DMS153 (cell line): Measurements from ENCODE around the gene SCO2.
"Not testable (repeated sequence)": the region's sequence is repeated elsewhere in the genome, so short reads cannot be mapped to it uniquely, and the experiment has no call there.

Experiments used
- DNase-seq: peaks from one replicate; lab custom pipeline; 2025; lab: John Stamatoyannopoulos, UW

Gene SCO2

GRCh38 chr22:50520184-50520583 lies 5.2 kb downstream of the SCO2 start:
- DNase-seq = not testable (repeated sequence)

GRCh38 chr22:50519151-50519550 lies 6.2 kb downstream of the SCO2 start:
- no peak for DNase-seq

DNA sequence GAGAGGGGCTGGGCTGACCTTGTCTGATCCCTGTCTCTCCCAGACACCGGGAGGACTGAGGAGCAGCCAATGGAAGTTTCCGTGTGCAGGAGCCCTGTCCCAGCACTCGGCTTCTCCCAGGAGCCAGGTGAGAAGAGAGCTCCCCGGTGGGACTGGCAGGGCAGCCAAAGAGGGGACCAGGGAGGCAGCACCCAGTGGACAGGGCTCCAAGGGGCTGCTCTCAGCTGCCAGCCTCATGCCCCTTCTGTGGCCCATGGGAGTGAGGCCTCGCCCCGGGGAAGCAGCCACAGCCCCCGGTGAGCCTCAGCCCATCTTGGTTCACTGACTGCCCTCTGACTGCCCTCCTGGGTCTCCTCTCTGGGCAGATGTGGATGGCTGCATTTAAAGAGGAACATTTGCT lies 6.8 kb downstream of the SCO2 start:
- DNase-seq = no peak

DNA sequence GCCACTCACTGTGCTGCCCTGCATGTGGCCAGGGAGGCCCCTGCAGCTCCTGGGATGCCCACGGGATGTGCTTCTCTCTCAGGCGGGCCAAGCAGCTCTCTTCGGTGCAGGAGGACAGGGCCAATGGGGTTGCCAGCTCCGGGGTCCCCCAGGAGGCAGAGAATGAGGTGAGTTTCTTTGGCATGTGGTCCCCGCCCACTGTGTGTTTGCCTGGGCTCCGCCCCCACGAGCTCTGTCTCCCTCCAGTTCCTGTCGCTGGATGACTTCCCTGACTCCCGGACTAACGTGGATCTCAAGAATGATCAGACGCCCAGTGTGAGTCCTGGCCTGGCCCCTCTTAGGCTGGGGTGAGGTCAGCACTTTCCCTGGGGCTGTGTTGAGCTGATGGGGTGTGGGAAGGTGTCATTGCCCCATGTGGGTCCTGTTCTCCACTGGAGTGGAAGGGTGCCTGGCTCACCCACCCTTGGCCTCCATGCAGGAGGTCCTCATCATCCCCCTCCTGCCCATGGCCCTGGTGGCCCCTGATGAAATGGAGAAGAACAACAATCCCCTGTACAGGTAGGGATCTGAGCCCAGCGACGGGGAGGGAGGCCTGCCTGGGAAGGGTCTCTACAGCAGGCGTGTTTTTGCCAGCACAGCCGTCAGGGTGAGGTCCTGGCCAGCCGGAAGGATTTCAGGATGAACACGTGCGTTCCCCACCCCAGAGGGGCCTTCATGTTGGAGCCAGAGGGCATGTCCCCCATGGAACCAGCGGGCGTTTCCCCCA lies 7.7 kb downstream of the SCO2 start:
- no peak for DNase-seq

GRCh38 chr22:50516891-50517290 lies 8.5 kb downstream of the SCO2 start:
- no peak for DNase-seq

GRCh38 chr22:50516068-50516467 lies 9.3 kb downstream of the SCO2 start:
- DNase-seq = no peak

GRCh38 chr22:50513175-50513574 lies 12.2 kb downstream of the SCO2 start:
- no peak for DNase-seq

DNA sequence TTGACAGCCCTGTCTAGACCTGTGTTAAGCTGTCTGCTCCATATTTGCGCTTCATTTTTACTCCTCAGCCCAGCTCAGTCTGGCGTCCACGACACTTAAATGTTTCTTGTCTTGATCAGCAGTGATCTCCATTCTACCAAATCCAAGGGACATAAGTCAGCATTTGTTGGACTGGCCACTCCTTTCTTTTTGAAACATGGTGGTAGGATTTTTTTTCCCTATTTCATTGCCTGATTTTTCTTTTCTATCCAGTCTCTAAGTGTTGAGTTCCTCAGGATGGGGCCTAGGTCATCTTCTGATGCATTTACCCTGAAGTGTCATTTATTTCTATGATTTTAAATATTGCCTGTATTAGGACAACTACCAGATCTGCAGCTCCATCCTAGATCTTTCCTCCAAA lies 16.5 kb downstream of the SCO2 start:
- DNase-seq = no peak

DNA sequence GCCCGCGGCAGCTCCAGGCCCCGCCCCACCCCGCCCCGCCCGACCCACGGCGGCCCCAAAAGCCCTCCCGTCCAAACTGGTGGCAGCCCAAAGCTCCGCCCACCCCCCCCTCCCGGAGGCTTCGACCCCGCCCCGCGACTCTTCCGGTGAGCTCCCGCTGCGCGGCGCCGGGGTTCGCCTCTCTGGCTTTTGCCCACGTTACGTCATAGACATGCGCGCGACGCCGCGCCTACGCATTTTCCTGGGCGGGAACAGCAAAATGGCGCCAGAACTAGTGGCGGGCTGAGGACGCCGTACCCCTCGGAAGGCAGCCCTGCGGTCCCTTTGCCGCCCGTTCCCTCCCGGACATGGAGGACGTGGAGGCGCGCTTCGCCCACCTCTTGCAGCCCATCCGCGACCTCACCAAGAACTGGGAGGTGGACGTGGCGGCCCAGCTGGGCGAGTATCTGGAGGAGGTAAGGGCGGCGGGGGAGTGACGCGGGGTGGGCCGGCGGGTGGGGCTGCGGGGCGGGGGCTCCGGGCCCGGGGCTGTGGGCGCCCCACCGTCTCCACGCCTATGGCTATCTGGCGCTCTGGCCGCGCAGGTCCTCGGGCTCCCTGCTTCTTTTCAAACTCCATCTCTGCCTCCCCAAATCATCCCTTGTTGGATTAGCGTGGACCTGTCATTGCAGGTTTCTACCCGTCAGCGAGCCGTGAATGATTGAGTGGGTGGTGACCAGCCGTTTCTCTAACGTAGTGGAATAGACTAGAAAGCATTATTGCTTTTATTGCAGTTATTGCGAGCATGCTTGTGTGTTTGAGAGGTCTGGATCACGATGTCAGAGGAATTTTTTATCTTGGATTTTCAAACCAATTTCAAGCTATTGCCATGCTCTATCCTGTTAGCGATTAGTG lies 17.2 kb downstream of the SCO2 start, which contains the start of gene NCAPH2:
Gene NCAPH2, plus strand, starts transcription at position 234 of the 894 bp plus-strand sequence. Its CDS starts 114 bp downstream, at position 348.
- peak; percentile 95 for DNase-seq

DNA sequence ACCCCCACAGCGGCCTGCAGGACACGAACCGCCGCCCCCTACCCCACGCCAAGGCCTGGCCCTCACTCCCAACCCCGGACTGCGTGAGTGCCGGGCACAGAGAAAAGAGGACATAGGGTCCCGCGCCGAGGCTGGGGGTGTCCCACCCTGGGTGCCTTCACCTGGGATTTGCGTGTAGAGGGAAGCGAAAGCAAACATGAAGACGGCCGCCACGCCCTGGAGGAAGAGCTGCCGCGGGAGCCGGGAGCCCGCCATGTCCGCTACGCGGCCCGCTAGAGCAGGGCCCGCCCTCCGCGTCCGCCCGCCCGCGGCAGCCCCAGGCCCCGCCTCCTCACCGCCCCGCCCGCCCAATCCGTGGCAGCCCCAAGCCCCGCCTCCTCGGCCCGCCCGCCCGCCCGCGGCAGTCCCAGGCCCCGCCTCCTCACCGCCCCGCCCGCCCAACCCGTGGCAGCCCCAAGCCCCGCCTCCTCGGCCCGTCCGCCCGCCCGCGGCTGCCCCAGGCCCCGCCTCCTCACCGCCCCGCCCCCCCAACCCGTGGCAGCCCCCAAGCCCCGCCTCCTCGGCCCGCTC lies 17.9 kb downstream of the SCO2 start, which contains the start of gene LMF2:
Gene LMF2, minus strand, starts transcription at position 282 of the 570 bp plus-strand sequence. Its CDS starts 27 bp downstream, at position 255.
- peak; percentile 43 for DNase-seq

- no peak for DNase-seq
Observed at GRCh38 chr22:50506611-50507420, 18.6 kb downstream of the SCO2 start.

GRCh38 chr22:50505776-50506610 lies 19.4 kb downstream of the SCO2 start:
- DNase-seq = no peak

- no peak for DNase-seq
Observed at GRCh38 chr22:50505276-50505775, 20.1 kb downstream of the SCO2 start.

GRCh38 chr22:50504369-50505211 lies 20.8 kb downstream of the SCO2 start:
- no peak for DNase-seq

- DNase-seq = no peak
Observed at GRCh38 chr22:50503475-50504145, 21.8 kb downstream of the SCO2 start.

DNA sequence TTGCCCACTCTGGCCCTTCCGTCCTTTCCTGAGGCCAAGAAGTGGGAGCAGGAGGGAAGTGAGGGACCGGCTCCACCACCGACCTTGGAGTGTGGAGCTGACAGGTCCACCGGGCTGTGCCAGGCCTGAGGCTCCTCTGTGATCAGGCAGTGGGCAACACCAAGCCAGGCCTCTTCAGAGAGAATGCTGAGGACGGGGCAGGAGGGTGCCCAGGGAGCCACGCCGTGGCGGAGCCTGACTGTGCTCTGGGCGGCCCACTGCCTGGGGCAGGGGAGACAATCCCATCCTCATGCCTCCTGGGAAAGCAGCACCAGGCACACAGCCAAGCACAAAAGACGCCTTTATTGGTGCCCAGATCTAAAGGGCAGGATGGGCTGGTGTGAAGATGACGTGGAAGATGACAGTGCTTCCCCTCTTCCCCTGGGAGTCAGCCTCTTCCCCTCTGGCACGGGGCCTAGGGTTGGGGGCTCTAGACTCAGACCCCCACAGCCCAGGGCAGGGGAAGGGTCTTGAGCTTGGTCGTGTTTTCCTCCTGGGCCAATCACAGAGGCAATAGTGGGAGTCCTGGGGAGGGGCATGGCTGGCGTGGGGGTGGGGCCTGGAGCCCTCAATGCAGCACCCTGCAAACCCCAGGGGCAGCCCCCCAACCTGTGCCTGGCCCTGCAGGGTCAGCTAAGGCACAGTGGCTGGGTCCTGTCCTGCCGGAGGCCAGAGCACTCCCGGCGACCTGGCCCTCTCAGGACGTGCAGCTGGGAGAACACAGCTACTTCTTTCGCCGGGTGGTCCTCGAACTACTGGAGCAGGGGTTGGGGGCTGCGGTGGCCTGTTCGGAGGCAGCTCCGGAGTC lies 22.5 kb downstream of the SCO2 start:
- no peak for DNase-seq

- no peak for DNase-seq
Observed at GRCh38 chr22:50502096-50502495, 23.3 kb downstream of the SCO2 start.

DNA sequence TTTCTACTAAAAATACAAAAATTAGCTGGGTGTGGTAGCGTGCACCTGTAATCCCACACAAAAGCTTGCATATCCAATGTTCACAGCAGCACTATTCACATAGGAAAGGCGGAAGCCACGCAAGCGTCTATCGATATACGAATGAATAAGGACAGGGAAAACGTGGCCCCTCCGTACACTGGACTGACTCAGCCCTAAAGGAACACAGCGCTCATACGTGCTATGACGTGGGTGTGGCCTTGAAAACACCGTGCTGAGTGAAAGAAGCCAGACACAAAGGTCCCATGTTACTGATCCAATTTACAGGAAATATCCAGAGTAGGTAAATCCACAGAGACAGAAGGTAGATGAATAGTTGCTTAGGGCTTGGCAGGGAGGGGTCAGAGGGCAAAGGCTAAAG lies 24.9 kb downstream of the SCO2 start:
- no peak for DNase-seq
